ENCODE measurements around the gene KCNJ16. TPM values are rescaled to one million over a fixed set of nuclear protein-coding genes. Genes with fewer than 3 reads are reported as not detected.
"Not testable (repeated sequence)": the region's sequence is repeated elsewhere in the genome, so short reads cannot be mapped to it uniquely, and the experiment has no call there.

The KCNJ16 gene
- polyA plus RNA-seq, 4 donors = 0.07 to 11.0 (median 0.52) TPM

DNA sequence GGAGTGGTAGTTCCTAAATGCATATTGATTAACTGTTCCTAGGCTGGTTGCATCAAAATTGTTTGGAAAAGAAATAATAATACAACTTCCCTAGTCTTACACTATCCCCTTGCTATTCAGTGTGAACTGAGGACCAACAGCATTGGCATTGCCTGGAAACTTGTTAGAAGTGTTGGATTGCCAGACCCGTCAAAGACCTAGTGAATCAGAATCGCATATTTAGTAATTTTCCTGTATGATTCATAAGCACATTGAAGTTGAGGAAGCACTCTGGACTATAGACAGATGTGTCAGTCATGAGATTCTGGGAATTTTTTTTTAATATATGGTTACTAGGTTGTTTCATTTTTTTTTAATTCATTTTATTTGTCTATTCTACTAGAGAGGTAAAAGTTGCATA, 34.7 kb upstream of the KCNJ16 start:
- Histone ChIP-seq H3K9me3 (ENCODE audit: control insufficient read depth in 2 of 2, insufficient read depth in 1 of 2, low read depth in 1 of 2, low read length in 1 of 2) (no peaks in the 10 kb centered on the region), H3K4me1 (ENCODE audit: control insufficient read depth in 3 of 3, insufficient read depth in 2 of 3, low read depth in 1 of 3, low read length in 2 of 3) (no peaks in the 10 kb centered on the region), H3K27me3 (ENCODE audit: control insufficient read depth in 3 of 3, insufficient read depth in 3 of 3, low read length in 3 of 3) (no peaks in the 10 kb centered on the region), H3K36me3 (ENCODE audit: control insufficient read depth in 3 of 3, insufficient read depth in 2 of 3, low read depth in 1 of 3, low read length in 3 of 3) (no peaks in the 10 kb centered on the region), H3K4me3 (ENCODE audit: low read depth in 1 of 3, low read length in 3 of 3) (no peak overlapping the region), H3K27ac (ENCODE audit: low read depth in 1 of 3, low read length in 2 of 3) (no peak overlapping the region)
- no peak for DNase-seq
- no peak for FAIRE-seq
- 70 to 86% (median 79%) methylated on average over 2 of the region's 2 CpGs for WGBS, 3 donors

DNA sequence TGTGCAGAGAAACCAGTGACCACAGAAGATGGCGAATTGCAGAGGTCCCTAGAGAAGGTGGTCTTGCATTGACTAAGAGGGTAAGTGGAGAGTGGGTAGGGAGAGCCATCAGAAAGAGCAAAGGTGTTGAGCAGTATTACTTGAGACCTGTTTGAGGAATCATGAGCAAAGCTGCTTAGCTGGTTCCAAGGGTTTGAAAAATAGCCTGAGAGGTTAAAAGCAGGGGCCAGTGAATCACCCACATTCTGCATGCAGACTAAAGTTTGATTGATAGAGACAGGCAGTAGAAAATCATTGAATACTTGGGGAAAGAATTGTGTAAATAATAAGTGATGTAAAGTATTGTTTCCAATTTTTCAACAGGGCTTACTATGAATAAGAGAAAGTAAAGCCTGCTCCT, 34.0 kb upstream of the KCNJ16 start:
- Histone ChIP-seq H3K9me3 (ENCODE audit: control insufficient read depth in 2 of 2, insufficient read depth in 1 of 2, low read depth in 1 of 2, low read length in 1 of 2) (no peaks in the 10 kb centered on the region), H3K4me3 (ENCODE audit: low read depth in 1 of 3, low read length in 3 of 3) (no peak overlapping the region), H3K27me3 (ENCODE audit: control insufficient read depth in 3 of 3, insufficient read depth in 3 of 3, low read length in 3 of 3) (no peaks in the 10 kb centered on the region), H3K27ac (ENCODE audit: low read depth in 1 of 3, low read length in 2 of 3) (no peak overlapping the region), H3K36me3 (ENCODE audit: control insufficient read depth in 3 of 3, insufficient read depth in 2 of 3, low read depth in 1 of 3, low read length in 3 of 3) (no peaks in the 10 kb centered on the region), H3K4me1 (ENCODE audit: control insufficient read depth in 3 of 3, insufficient read depth in 2 of 3, low read depth in 1 of 3, low read length in 2 of 3) (no peaks in the 10 kb centered on the region)
- DNase-seq (no peak), FAIRE-seq (no peak)
- 58 to 85% (median 83%) methylated on average over 1 of the region's 1 CpG for WGBS, 3 donors

DNA sequence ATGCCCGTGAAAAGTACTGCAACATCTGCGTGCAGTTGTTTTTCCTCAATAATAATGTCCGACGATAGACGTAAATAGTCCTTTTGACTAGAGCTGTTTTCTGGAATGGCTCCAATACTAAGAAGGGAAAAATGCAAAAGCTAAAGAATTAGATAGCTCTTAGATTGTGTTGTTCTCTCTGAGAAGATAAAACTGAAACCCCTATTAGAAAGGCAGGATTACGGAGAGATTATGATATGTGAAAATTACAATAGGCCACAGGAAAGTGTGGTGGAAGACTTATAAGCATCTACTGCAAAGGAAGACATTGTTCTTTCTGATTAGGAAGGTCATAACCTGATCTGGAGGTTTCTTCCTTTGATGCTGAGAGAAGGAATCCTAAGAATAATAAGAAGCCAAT, 33.5 kb upstream of the KCNJ16 start:
- no peak for FAIRE-seq
- 62 to 88% (median 84%) methylated on average over 6 of the region's 6 CpGs for WGBS, 3 donors
- Histone ChIP-seq H3K27ac (ENCODE audit: low read depth in 1 of 3, low read length in 2 of 3) (no peak overlapping the region), H3K4me3 (ENCODE audit: low read depth in 1 of 3, low read length in 3 of 3) (no peak overlapping the region), H3K36me3 (ENCODE audit: control insufficient read depth in 3 of 3, insufficient read depth in 2 of 3, low read depth in 1 of 3, low read length in 3 of 3) (no peaks in the 10 kb centered on the region), H3K9me3 (ENCODE audit: control insufficient read depth in 2 of 2, insufficient read depth in 1 of 2, low read depth in 1 of 2, low read length in 1 of 2) (no peaks in the 10 kb centered on the region), H3K4me1 (ENCODE audit: control insufficient read depth in 3 of 3, insufficient read depth in 2 of 3, low read depth in 1 of 3, low read length in 2 of 3) (peaks cover 0 to 4% (median 0%) of the 10 kb centered on the region in 3 donors), H3K27me3 (ENCODE audit: control insufficient read depth in 3 of 3, insufficient read depth in 3 of 3, low read length in 3 of 3) (no peaks in the 10 kb centered on the region)
- no peak for DNase-seq

DNA sequence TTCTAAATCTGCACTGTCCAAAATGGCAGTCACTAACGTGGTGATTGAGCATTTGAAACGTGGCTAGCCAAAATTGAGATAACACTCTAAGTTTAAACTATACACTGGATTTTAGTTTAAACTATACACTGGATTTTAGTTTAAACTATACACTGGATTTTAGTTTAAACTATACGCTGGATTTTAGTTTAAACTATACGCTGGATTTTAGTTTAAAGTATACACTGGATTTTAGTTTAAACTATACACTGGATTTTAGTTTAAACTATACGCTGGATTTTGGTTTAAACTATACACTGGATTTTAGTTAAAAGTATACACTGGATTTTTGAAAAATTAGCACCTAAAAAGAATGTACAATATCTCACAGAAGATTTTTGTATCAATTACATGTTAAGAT, 29.2 kb upstream of the KCNJ16 start:
- not testable (repeated sequence) for H3K4me1 ChIP-seq (ENCODE audit: control insufficient read depth in 3 of 3, insufficient read depth in 2 of 3, low read depth in 1 of 3, low read length in 2 of 3); DNase-seq; H3K4me3 ChIP-seq (ENCODE audit: low read depth in 1 of 3, low read length in 3 of 3); H3K27ac ChIP-seq (ENCODE audit: low read depth in 1 of 3, low read length in 2 of 3); H3K27me3 ChIP-seq (ENCODE audit: control insufficient read depth in 3 of 3, insufficient read depth in 3 of 3, low read length in 3 of 3); H3K9me3 ChIP-seq (ENCODE audit: control insufficient read depth in 2 of 2, insufficient read depth in 1 of 2, low read depth in 1 of 2, low read length in 1 of 2); H3K36me3 ChIP-seq (ENCODE audit: control insufficient read depth in 3 of 3, insufficient read depth in 2 of 3, low read depth in 1 of 3, low read length in 3 of 3)
- WGBS, 3 donors = 72 to 89% (median 84%) methylated on average over 5 of the region's 5 CpGs
- FAIRE-seq = peak; percentile 79

DNA sequence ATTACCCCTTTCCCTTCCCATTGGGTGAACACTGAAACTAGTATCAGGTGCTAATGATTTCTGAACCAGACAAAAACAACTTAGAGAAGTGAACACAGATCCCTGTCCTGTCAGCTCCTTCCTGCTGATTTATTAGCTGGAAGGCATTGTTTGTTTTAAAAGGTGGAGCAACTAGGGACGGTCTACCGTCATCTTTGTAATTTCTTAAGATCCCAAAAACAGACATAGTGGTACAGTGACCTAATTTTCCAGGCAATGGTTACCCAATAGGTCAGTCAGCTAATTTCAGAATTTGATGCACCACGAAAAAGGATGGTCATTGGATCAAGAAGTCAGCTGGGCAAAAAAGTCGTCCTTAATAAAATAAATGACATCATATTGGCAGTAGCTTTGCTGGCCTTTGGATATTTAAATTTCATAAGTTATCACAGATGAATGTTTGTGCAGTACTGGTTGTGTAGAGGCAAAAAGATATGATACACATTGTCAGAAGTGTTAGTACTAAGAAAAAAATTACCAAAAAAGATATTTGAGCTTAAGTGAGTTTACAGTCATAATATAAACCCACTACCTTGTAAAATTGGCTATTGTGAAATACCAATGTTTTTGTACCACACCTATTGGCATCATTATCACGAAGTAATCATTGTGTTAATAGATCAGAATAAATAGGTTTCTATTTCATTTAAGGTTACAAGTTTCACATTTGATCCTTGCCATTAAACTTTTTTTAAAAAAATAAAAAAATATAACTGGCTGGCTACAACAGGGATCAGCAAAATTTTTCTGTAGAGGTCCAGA, 27.2 kb upstream of the KCNJ16 start:
- peaks cover 0 to 4% (median 0%) of the 10 kb centered on the region in 3 donors for H3K4me1 ChIP-seq (ENCODE audit: control insufficient read depth in 3 of 3, insufficient read depth in 2 of 3, low read depth in 1 of 3, low read length in 2 of 3)
- WGBS, 3 donors = 21 to 45% (median 44%) methylated on average over 5 of the region's 5 CpGs
- H3K27ac ChIP-seq (ENCODE audit: low read depth in 1 of 3, low read length in 2 of 3) = no peak overlapping the region
- FAIRE-seq (no peak), DNase-seq (no peak)
- no peak overlapping the region for H3K4me3 ChIP-seq (ENCODE audit: low read depth in 1 of 3, low read length in 3 of 3)
- no peaks in the 10 kb centered on the region for H3K9me3 ChIP-seq (ENCODE audit: control insufficient read depth in 2 of 2, insufficient read depth in 1 of 2, low read depth in 1 of 2, low read length in 1 of 2)
- no peaks in the 10 kb centered on the region for H3K27me3 ChIP-seq (ENCODE audit: control insufficient read depth in 3 of 3, insufficient read depth in 3 of 3, low read length in 3 of 3)
- no peaks in the 10 kb centered on the region for H3K36me3 ChIP-seq (ENCODE audit: control insufficient read depth in 3 of 3, insufficient read depth in 2 of 3, low read depth in 1 of 3, low read length in 3 of 3)

DNA sequence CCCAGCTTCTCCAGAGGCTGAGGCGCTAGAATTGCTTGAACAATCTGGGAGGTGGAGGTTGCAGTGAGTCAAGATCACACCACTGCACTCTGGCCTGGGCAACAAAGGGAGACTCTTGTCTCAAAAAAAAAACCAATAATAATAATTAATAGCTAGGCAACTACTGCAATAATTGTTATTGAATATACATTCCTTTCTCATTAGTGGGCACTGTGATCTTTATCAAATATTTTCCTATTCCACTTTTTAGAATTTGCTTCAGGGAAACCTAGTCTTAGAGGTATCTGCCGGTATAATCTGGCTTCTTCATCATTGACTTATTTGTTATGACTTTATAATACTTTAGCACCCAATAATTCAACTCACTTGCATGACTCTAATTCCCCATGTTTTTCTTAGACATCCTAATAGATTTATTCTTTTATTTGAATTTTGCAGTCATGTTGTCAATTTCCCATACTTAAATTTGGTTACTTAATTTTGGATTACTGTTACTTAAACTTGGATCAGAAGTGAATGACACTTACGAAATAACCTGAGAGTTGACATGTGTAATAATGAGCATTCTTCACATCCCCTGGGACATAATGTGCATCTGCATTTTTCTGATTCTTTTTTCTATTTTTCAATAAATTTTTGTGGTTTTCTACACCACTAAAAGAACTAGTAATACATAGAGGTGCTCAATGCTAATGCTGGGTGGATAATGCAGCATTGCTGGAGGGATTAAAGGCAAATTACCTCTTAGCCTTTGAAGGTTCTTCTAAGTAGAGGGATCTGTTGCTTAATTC, 25.0 kb upstream of the KCNJ16 start:
- DNase-seq = no peak
- 91 to 95% (median 94%) methylated on average over 3 of the region's 3 CpGs for WGBS, 3 donors
- no peak for FAIRE-seq
- Histone ChIP-seq H3K4me1 (ENCODE audit: control insufficient read depth in 3 of 3, insufficient read depth in 2 of 3, low read depth in 1 of 3, low read length in 2 of 3) (peaks cover 0 to 10% (median 3%) of the 10 kb centered on the region in 3 donors), H3K4me3 (ENCODE audit: low read depth in 1 of 3, low read length in 3 of 3) (no peak overlapping the region), H3K9me3 (ENCODE audit: control insufficient read depth in 2 of 2, insufficient read depth in 1 of 2, low read depth in 1 of 2, low read length in 1 of 2) (no peaks in the 10 kb centered on the region), H3K27me3 (ENCODE audit: control insufficient read depth in 3 of 3, insufficient read depth in 3 of 3, low read length in 3 of 3) (no peaks in the 10 kb centered on the region), H3K36me3 (ENCODE audit: control insufficient read depth in 3 of 3, insufficient read depth in 2 of 3, low read depth in 1 of 3, low read length in 3 of 3) (no peaks in the 10 kb centered on the region), H3K27ac (ENCODE audit: low read depth in 1 of 3, low read length in 2 of 3) (no peak overlapping the region)

DNA sequence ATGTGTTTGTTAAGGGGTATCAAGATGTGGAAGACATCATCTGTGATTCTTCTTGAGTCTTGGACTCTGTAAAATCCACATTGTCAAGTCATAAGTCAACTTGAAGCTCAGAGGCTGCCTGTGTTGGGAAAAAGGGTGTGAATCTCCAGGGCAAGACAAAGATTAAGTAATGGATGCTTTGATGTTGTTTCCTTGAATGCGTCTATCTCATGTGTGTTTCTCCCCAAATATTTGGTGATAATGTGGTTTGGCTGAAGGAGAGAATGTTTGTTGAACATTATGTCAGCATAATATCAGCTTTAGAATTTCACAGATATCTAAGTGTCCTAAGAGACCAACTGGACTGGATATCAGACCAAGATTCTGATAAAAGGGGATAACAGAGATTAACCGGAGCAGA, 24.1 kb upstream of the KCNJ16 start:
- Histone ChIP-seq H3K27ac (ENCODE audit: low read depth in 1 of 3, low read length in 2 of 3) (no peak overlapping the region), H3K4me1 (ENCODE audit: control insufficient read depth in 3 of 3, insufficient read depth in 2 of 3, low read depth in 1 of 3, low read length in 2 of 3) (peaks cover 0 to 10% (median 3%) of the 10 kb centered on the region in 3 donors), H3K36me3 (ENCODE audit: control insufficient read depth in 3 of 3, insufficient read depth in 2 of 3, low read depth in 1 of 3, low read length in 3 of 3) (no peaks in the 10 kb centered on the region), H3K27me3 (ENCODE audit: control insufficient read depth in 3 of 3, insufficient read depth in 3 of 3, low read length in 3 of 3) (no peaks in the 10 kb centered on the region), H3K9me3 (ENCODE audit: control insufficient read depth in 2 of 2, insufficient read depth in 1 of 2, low read depth in 1 of 2, low read length in 1 of 2) (no peaks in the 10 kb centered on the region), H3K4me3 (ENCODE audit: low read depth in 1 of 3, low read length in 3 of 3) (no peak overlapping the region)
- DNase-seq (no peak), FAIRE-seq (no peak)
- WGBS, 3 donors = 86 to 91% (median 87%) methylated on average over 2 of the region's 2 CpGs

DNA sequence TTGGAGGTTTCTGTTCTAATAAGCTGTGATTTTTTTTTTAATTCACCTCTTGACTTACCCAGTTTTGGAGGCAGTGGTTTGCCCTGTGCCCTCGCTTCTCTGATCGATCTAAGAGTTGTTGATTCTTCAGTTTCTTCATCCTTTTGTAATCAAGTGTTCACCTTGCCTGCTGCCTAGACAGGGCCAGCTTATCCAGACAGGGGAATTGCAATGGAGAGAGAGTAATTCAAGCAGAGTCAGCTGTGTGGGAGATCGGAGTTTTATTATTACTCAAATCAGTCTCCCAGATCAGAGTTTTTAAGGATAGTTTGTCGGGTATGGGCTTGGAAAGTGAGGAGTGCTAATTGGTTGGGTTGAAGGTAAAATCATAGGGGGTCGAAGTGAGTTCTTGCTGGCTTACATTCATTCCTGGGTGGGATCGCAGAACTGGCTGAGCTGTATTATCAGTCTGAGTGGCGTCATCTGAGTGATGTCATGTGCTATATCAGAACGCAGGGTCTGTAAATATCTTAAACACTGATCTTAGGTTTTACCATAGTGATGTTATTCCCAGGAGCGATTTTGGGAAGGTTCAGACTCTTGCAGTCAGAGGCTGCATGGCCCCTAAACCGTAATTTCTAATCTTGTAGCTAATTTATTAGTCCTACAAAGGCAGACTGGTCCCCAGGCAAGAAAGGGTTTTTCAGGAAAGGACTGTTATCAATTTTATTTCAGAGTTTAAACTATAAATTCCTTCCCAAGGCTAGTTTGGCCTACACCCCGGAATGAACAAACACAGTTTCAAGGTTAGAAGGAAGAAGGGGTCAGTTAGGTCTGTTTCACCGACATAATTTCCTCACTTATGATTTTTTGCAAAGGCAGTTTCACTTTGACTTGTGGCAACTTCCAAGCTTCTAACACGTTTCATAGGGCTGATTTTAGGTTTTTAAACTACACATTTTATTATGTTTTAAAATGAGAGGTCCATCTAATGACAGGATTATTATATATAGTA, 21.5 kb upstream of the KCNJ16 start:
- Histone ChIP-seq H3K27ac (ENCODE audit: low read depth in 1 of 3, low read length in 2 of 3) (no peak overlapping the region), H3K9me3 (ENCODE audit: control insufficient read depth in 2 of 2, insufficient read depth in 1 of 2, low read depth in 1 of 2, low read length in 1 of 2) (no peaks in the 10 kb centered on the region), H3K36me3 (ENCODE audit: control insufficient read depth in 3 of 3, insufficient read depth in 2 of 3, low read depth in 1 of 3, low read length in 3 of 3) (no peaks in the 10 kb centered on the region), H3K4me1 (ENCODE audit: control insufficient read depth in 3 of 3, insufficient read depth in 2 of 3, low read depth in 1 of 3, low read length in 2 of 3) (peaks cover 0 to 5% (median 3%) of the 10 kb centered on the region in 3 donors), H3K27me3 (ENCODE audit: control insufficient read depth in 3 of 3, insufficient read depth in 3 of 3, low read length in 3 of 3) (no peaks in the 10 kb centered on the region), H3K4me3 (ENCODE audit: low read depth in 1 of 3, low read length in 3 of 3) (peak overlapping the region in 1 of 3 donors; percentile 14)
- 24 to 48% (median 27%) methylated on average over 13 of the region's 13 CpGs for WGBS, 3 donors
- DNase-seq = peak in 1 of 2 donors; percentile 27
- no peak for FAIRE-seq
